GM21381 (cell line): Measurements from ENCODE around the gene CXCL12.

Experiments used
- ATAC-seq: cut with Tn5 transposase; IDR thresholded peaks from one replicate; pipeline ENCODE4 v1.9.1; 2021; ENCODE audit warnings: mild to moderate bottlenecking, moderate library complexity; ENCODE audit not compliant: unreplicated experiment

Gene CXCL12

GRCh38 chr10:44385026-44385695 lies at the start of gene CXCL12:
TSS of gene CXCL12 (minus strand) at chr10:44385097. CDS start at chr10:44385005, 92 bp downstream.
- ATAC-seq: no peak

GRCh38 chr10:44427479-44427878 lies 42.6 kb upstream of the CXCL12 start:
- no peak for ATAC-seq

DNA sequence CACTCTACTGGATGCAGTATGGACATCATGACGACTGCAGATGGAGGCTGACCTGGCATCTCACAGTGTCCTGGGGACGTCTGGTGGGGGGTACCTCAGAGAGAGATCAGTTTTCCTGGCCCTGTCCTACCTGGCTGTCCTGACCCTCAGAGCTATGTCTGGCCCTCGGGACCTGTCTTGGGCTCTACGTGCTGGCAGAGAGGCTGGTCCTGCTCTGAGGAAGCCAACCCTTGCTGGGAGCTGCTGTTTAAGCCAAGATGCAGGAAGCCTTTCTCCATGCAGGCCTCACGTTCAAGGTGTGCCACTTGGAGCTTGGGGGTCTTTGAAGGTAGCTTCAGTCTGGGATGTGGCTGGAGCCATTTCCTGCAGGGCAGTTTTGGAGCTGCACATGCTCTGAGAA lies 42.1 kb upstream of the CXCL12 start:
- ATAC-seq: no peak

- ATAC-seq: no peak
Measured at GRCh38 chr10:44426247-44427034, 41.5 kb upstream of the CXCL12 start.

DNA sequence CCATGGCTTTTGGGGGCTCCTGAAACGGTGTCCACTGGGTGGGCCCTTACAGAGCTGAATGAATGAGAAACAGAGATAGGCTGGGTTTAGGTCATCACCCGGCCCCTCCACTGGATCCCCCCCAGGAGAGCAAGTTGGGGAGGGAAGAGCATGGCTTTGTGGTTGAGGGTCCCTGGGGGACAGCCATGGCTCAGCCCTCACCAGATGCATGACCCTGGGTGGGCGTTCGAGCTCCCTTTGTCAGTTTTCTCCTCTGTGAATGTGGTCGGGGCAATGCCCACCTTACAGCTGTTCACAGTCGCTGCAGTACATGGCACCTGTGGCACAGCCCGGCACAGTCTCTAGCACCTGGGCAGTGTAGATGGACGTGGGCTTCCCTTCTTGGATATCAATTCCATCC lies 40.6 kb upstream of the CXCL12 start:
- ATAC-seq: no peak

DNA sequence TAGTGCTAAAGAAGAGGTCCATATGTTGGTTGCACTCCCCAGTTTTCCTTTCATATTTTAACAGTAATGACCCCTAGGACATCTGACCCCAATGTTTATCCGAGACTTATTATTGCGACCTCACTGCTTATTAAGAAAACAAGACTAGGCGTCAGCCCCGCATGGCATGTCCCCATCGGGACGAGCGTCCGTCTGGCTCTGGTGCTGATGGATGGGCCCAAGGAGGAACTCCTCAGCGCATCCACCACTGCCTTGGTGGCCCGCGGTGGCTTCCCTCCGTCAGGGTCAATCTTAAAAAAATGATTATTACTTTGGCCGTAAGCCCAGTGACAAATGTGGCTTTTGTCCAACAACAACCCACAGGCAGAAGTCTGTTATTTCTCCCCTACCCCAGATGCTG lies 40.1 kb upstream of the CXCL12 start:
- no peak for ATAC-seq

DNA sequence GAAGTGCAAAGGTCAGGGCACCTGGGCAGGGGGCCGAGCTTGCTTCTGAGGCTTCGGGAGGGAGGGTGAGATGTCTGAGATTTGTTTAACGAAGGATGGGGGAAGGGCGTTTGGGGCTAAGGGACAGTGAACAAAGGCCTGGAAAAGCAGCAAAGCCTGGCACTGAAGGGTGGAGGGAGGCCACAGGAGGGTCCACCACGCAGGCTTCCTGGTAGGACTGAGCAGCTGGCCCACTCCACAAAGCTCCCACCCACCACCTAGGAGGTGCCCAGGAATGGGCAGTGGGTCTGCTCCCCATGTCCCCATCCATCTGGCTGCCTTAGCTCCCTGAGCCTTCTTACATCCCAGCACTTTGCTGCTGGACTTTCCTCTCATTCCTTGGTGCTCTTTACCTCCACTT lies 39.4 kb upstream of the CXCL12 start:
- ATAC-seq: no peak

GRCh38 chr10:44422570-44423101 lies 37.7 kb upstream of the CXCL12 start:
- ATAC-seq: no peak

DNA sequence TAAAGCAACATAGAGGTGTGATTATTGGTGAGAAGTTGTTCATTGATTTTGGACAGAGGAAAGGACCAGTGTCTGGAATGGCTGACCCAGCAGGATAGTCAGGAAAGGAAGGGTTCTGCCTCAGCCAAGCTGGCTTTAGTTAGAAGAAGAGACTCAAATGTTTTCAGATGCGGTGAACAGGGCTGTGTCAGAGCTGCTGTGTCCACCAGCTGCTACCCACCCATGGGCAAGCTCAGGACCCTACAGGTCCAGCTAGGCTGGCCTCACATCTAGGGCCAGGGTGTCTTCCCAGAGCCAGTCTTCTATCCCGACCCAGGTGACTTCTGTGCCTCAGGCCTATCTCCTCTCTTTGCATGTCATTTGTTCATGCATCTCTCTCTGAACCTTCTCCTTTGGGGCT lies 37.3 kb upstream of the CXCL12 start:
- ATAC-seq: no peak

DNA sequence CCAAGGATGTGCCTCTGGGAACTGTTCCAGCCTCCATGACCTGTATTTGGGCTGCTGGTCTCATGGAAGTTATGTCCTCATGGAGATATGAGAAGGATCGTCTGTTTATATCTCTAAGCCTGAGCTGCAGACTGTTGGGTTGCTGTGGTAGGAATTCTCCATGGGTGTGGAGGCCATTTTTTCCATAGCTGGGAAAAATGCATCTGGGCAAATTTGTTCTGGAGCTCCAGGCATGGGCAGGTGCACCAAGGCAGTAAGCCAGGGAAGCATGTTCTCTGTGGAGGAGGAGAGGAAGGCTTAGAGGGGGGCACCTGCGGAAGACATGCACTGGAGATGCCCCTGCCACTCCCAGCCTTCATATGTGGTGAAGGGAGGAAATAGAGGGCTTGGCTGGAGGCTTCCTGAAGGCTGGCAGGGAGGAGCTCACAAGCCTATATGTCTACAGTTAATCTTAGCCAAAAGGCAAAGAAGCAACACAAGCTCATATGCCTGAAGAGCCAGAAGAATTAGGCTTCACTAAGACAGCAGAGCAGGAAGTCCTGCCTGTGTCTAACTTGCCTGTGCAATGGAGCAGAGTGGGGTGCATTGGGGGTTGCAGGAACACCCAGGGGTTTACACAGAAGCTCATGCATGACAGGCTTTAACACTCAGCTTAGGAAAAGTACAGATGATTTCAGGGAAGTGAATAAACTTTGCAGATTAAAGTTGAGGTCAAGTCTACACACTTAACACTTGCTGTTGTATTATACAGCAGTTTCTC lies 35.1 kb upstream of the CXCL12 start:
- no peak for ATAC-seq

- ATAC-seq: no peak
Measured at GRCh38 chr10:44418637-44419036, 33.7 kb upstream of the CXCL12 start.

DNA sequence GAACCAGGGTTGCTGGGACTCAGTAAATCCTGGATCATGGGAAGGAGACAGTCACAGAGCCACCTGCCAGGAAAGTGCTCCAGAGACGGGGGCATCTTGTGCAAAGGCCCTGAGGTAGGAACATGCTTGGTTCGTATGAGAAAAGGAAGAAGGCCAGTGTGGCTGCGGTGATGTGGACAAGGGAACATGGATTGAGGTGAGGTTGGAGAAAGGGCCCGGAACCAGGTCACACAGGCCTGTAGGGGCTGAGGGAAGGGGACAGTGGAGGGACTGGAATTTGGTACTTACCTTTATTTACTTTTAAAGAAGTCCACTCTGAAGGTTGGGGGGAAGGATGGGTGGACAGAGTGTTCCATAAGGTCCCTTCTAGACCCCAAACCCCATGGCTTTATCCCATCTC lies 32.9 kb upstream of the CXCL12 start:
- no peak for ATAC-seq

GRCh38 chr10:44416936-44417335 lies 32.0 kb upstream of the CXCL12 start:
- ATAC-seq: no peak

DNA sequence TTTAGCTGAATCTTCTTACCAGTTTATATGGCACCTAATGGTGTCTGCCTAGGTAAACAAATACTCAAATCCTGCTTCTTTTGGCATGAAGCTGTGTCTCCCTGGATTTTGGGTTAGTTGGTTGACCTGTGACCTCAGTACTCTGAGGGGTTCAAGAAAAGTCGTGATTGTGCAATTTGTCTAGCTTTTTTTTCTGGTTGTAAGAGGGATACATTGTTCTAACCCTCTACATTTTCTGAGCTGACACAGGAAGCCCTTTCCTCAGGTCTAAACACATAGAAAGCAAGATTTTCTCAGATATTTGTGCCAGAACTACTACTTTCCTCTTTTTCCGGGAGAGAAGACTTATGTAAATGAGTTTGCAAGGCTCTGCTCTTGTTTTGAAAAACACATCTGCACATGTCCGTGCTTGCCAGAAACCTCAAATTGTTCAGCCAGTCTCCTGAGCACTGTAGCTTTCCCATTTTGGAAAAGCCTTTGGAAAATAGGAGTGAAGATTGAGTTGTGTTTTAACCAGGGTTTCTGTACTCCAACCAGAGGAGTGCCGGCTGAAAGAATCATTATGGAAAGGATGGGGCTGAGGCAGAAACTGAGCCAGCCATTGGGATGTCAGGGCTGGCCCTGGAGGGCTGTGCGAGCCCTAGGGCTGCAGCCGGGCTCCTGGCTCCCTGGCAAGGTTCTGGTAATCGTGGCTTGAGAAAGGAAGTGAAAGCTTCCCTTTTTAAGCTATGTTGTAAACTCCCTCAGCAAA lies 31.3 kb upstream of the CXCL12 start:
- no peak for ATAC-seq

GRCh38 chr10:44415121-44415520 lies 30.2 kb upstream of the CXCL12 start:
- ATAC-seq: no peak

- no peak for ATAC-seq
Measured at GRCh38 chr10:44413416-44413815, 28.5 kb upstream of the CXCL12 start.

- no peak for ATAC-seq
Measured at GRCh38 chr10:44411251-44411650, 26.4 kb upstream of the CXCL12 start.

- no peak for ATAC-seq
Measured at GRCh38 chr10:44404741-44405437, 20.0 kb upstream of the CXCL12 start.

GRCh38 chr10:44402465-44403195 lies 17.7 kb upstream of the CXCL12 start:
- ATAC-seq: no peak

DNA sequence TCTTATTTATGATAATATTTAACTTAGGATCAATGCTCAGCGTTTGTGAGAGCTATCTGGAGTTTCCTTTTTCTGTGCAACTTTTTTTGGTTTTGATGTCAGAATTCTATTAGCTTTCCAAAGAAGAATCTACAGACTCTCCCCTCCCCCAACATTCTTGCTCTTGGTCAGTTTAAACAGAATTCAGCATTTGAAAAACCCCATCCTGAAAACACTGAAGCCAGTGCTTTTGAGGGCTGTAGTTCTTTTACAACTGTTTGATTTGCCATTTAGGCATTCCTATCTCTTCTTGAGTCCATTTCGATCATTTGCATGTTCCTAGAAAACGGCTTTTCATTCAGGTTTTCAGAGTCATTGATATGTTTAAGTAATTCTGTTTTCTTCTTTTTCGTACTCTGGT lies 15.6 kb upstream of the CXCL12 start:
- no peak for ATAC-seq
